Neural cell (in vitro differentiated cells): ENCODE measurements around the gene PIAS4. TPM values are rescaled to one million over a fixed set of nuclear protein-coding genes. Genes with fewer than 3 reads are reported as not detected.

ENCODE experiments used
- H2AFZ ChIP-seq: fragments of 200-600, 300-800 bp; sonication (generic), shearing (Covaris generic); 2 replicates; pipeline ENCODE4 v1.6.0; 2014; ENCODE audit warnings: low read depth, mild to moderate bottlenecking, antibody characterized with exemption, low read length, moderate library complexity
- H3F3A ChIP-seq: fragments of 200-600 bp; shearing (Covaris generic); 2 replicates; pipeline ENCODE4 v1.6.1; 2016; ENCODE audit warnings: mild to moderate bottlenecking, moderate library complexity, mixed read lengths, antibody characterized with exemption, low read length; ENCODE audit not compliant: insufficient read depth, poor library complexity, severe bottlenecking
- H3K27ac ChIP-seq: fragments of 200-600, 300-800 bp; sonication (generic), shearing (Covaris generic); 2 replicates; pipeline ENCODE4 v1.5.1; 2014; ENCODE audit warnings: mild to moderate bottlenecking, low read length, moderate library complexity
- H3K27me3 ChIP-seq: fragments of 300-800, 200-600 bp; sonication (generic), shearing (Covaris generic); 2 replicates; pipeline ENCODE4 v1.6.0; 2014; ENCODE audit warnings: mild to moderate bottlenecking, low read depth, low read length, moderate library complexity; ENCODE audit not compliant: insufficient read depth
- H3K36me3 ChIP-seq: fragments of 300-800, 200-600 bp; sonication (generic), shearing (Covaris generic); 2 replicates; pipeline ENCODE4 v1.5.1; 2014; ENCODE audit warnings: mild to moderate bottlenecking, antibody characterized with exemption, low read length, moderate library complexity; ENCODE audit not compliant: insufficient read depth
- H3K4me2 ChIP-seq: fragments of 300-800, 200-600 bp; sonication (generic), shearing (Covaris generic); 2 replicates; pipeline ENCODE4 v1.6.0; 2014; ENCODE audit warnings: mild to moderate bottlenecking, low read length
- H3K4me3 ChIP-seq: fragments of 300-800, 200-600 bp; sonication (generic), shearing (Covaris generic); 2 replicates; pipeline ENCODE4 v1.5.1; 2014; ENCODE audit warnings: mild to moderate bottlenecking, low read length, moderate library complexity
- H3K79me2 ChIP-seq: fragments of 200-600 bp; shearing (Covaris generic); replicated peaks from 2 replicates; pipeline ENCODE4 v1.6.0; 2014; ENCODE audit warnings: mild to moderate bottlenecking, low read length, moderate library complexity; ENCODE audit not compliant: insufficient read depth
- H3K9ac ChIP-seq: fragments of 300-800, 200-600 bp; sonication (generic), shearing (Covaris generic); 2 replicates; pipeline ENCODE4 v1.6.1; 2016; ENCODE audit warnings: mild to moderate bottlenecking, low read length, mixed read lengths
- H3K9me2 ChIP-seq: fragments of 200-600 bp; shearing (Covaris generic); 2 replicates; pipeline ENCODE4 v1.6.1; 2016; ENCODE audit warnings: mild to moderate bottlenecking, low read length, mixed read lengths; ENCODE audit not compliant: insufficient read depth
- H3K9me3 ChIP-seq: fragments of 200-600, 300-800 bp; sonication (generic), shearing (Covaris generic); 2 replicates; pipeline ENCODE4 v1.6.1; 2016; ENCODE audit warnings: mild to moderate bottlenecking, mixed run types, low read length, moderate library complexity, mixed read lengths
- H4K20me1 ChIP-seq: fragments of 200-600 bp; shearing (Covaris generic); 2 replicates; pipeline ENCODE4 v1.6.1; 2016; ENCODE audit warnings: mild to moderate bottlenecking, mixed run types; ENCODE audit not compliant: insufficient read depth
- EP300 ChIP-seq: fragments of 450-650 bp; conservative IDR thresholded peaks from 2 replicates; pipeline ENCODE4 v1.6.1; 2014; ENCODE audit warnings: antibody characterized with exemption, mild to moderate bottlenecking, moderate library complexity; ENCODE audit not compliant: poor library complexity, severe bottlenecking
- EZH2 ChIP-seq: fragments of 200-600, 300-800 bp; shearing (Covaris generic), sonication (generic); IDR thresholded peaks from 2 replicates; pipeline ENCODE4 v1.6.1; 2014; ENCODE audit warnings: antibody characterized with exemption, low read length, borderline replicate concordance, mild to moderate bottlenecking; ENCODE audit not compliant: insufficient read depth, poor library complexity, severe bottlenecking
- MXI1 ChIP-seq: fragments of 450-650 bp; conservative IDR thresholded peaks from 2 replicates; pipeline ENCODE4 v1.6.1; 2014; ENCODE audit warnings: antibody characterized with exemption, mild to moderate bottlenecking; ENCODE audit not compliant: poor library complexity, severe bottlenecking
- POLR2AphosphoS5 ChIP-seq: IDR thresholded peaks from 2 replicates; pipeline ENCODE4 v1.6.1; 2012
- RAD21 ChIP-seq: fragments of 450-650 bp; conservative IDR thresholded peaks from 2 replicates; pipeline ENCODE4 v1.6.1; 2014; ENCODE audit warnings: antibody characterized with exemption, mild to moderate bottlenecking, moderate library complexity
- REST ChIP-seq: IDR thresholded peaks from 2 replicates; pipeline ENCODE4 v1.6.1; 2012; ENCODE audit warnings: borderline replicate concordance
- SMC3 ChIP-seq: fragments of 450-650 bp; conservative IDR thresholded peaks from 2 replicates; pipeline ENCODE4 v1.6.1; 2014; ENCODE audit warnings: antibody characterized with exemption, mild to moderate bottlenecking, moderate library complexity; ENCODE audit not compliant: poor library complexity
- TAF1 ChIP-seq: IDR thresholded peaks from 2 replicates; pipeline ENCODE4 v1.6.1; 2012; ENCODE audit warnings: low read depth
- polyA plus RNA-seq: library from polyadenylated mRNA; depleted of rRNA; stranded (reverse); fragments of >200 nt; gene quantifications from 2 replicates; pipeline ENCODE4 v1.2.3, GENCODE V29; 2014
- TF ChIP-seq, protein P1 (sequence below): fragments of 450-650 bp; IDR thresholded peaks from 2 replicates; pipeline ENCODE4 v1.5.1; 2014; ENCODE audit warnings: antibody characterized with exemption, mild to moderate bottlenecking, moderate library complexity; ENCODE audit not compliant: poor library complexity, severe bottlenecking

The PIAS4 gene
- polyA plus RNA-seq, 1 donor from 2014 or later = 22.3 TPM

DNA sequence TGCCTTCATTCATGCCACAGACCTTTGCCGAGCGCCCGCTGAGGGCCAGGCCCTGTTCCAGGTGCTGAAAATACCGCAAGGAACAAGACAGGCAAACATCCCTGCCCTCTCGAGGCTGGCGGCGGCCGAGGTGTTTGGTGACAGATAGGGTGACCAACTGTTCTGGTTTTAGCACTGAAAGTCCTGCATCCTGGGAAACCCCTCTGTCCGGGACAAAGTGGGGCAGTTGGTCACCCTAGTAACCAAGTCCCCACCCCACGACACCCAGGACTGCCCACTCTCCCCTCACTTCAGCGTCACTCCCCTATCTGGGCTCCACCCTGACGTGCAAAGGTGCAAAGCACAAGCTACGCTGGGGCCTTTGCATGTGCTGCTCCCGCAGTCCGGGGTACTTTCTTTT is 41.9 kb downstream of the PIAS4 start:
- Histone ChIP-seq H3K9ac (no peak overlapping the region), H3K4me3 (no peak overlapping the region), H3K9me2 (no peaks in the 10 kb centered on the region), H4K20me1 (no peaks in the 10 kb centered on the region), H3K27ac (no peak overlapping the region), H2AFZ (no peak overlapping the region), H3K36me3 (no peaks in the 10 kb centered on the region), H3K79me2 (no peaks in the 10 kb centered on the region), H3F3A (no peaks in the 10 kb centered on the region), H3K27me3 (no peaks in the 10 kb centered on the region), H3K9me3 (no peaks in the 10 kb centered on the region), H3K4me2 (no peak overlapping the region)
- TF ChIP-seq MXI1 = no peak

DNA sequence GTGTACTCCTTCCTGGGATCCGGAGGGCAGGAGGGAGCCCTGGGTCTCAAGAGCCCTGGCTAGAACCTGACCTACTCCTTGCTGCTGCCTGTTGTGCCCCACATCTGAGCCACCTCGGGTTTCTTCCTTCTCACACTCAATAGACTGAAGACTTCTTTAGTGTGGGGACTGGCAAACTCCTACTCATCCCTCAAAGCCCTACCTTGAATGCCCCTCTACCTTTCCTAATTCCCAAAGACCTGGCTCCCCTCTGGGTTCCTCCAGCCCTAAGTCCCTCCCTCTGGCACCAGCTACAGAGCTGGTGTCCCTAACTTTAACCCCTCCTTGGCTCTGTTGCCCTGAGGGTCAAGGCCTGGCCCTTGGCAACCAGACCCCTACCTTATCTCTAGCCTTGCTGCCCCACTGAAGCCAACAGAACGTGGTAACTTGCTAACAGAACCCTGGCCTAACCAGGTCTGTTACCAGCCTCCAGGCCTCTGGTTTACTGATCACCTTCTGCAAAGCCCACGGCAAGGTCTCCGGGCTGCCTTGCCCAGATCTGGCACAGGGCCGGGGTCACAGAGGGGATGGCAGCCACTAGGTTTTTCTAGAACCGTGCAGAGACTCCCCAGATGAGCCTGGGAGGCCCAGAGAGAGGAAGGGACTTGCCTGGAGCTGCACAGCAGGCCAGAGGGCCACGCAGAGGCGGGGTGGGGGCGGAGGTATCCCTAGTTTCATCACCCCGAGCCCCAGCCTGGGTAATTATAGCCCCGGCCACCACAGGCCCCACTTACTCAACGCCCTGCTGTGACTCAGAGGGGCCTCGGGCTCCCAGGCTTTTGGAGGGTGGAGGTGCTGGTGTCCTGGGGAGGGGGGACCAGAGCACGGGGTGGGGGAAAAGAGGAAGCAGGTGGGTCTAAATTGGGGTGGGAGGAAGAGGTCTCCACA is 43.9 kb downstream of the PIAS4 start:
- Histone ChIP-seq H3F3A (no peaks in the 10 kb centered on the region), H3K4me2 (no peak overlapping the region), H3K4me3 (no peak overlapping the region), H4K20me1 (no peaks in the 10 kb centered on the region), H3K27me3 (no peaks in the 10 kb centered on the region), H3K9me3 (no peaks in the 10 kb centered on the region), H3K9ac (no peak overlapping the region), H3K27ac (no peak overlapping the region), H2AFZ (no peak overlapping the region), H3K79me2 (no peaks in the 10 kb centered on the region), H3K9me2 (no peaks in the 10 kb centered on the region), H3K36me3 (no peaks in the 10 kb centered on the region)
- TF ChIP-seq, protein P1, sequence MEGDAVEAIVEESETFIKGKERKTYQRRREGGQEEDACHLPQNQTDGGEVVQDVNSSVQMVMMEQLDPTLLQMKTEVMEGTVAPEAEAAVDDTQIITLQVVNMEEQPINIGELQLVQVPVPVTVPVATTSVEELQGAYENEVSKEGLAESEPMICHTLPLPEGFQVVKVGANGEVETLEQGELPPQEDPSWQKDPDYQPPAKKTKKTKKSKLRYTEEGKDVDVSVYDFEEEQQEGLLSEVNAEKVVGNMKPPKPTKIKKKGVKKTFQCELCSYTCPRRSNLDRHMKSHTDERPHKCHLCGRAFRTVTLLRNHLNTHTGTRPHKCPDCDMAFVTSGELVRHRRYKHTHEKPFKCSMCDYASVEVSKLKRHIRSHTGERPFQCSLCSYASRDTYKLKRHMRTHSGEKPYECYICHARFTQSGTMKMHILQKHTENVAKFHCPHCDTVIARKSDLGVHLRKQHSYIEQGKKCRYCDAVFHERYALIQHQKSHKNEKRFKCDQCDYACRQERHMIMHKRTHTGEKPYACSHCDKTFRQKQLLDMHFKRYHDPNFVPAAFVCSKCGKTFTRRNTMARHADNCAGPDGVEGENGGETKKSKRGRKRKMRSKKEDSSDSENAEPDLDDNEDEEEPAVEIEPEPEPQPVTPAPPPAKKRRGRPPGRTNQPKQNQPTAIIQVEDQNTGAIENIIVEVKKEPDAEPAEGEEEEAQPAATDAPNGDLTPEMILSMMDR = no peak
- no peak for TF ChIP-seq EP300
- TF ChIP-seq TAF1 = no peak
- TF ChIP-seq MXI1 = no peak
- TF ChIP-seq SMC3 = no peak
- no peak for TF ChIP-seq RAD21
- no peak for TF ChIP-seq EZH2
- no peak for TF ChIP-seq POLR2AphosphoS5
- no peak for TF ChIP-seq REST
